ENCODE results near the gene SPOCK1.

Gene SPOCK1

DNA sequence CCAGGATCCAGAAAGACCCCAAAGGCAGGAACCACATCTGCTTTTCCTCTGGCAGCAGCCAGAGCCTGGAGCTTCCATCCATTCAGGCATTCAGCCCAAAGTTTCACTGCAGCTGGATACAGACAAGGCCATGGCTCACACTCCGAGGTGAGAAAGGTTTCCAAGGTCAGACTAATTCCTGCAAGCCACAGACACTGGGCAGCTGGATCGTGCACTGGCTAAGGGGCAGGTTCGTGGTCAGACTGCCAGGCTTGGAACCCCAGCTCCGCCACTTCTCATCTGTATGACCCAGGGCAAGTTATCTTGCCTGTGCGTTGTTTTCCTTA is 36.9 kb downstream of the SPOCK1 start:
- H3K4me2 ChIP-seq (ENCODE audit: low read length, poor library complexity, severe bottlenecking) = no peak overlapping the region
- H3K18ac ChIP-seq (ENCODE audit: low read depth in 1 of 2, low read length in 2 of 2) = no peak overlapping the region
- no peak overlapping the region for H2AK5ac ChIP-seq (ENCODE audit: low read length, severe bottlenecking)
- H4K8ac ChIP-seq (ENCODE audit: low read length) = no peak overlapping the region
- no peaks in the 10 kb centered on the region for H3K4me1 ChIP-seq (ENCODE audit: control insufficient read depth, insufficient read depth, low read depth, low read length)
- no peak overlapping the region for H4K91ac ChIP-seq (ENCODE audit: low read length)
- H2AFZ ChIP-seq (ENCODE audit: low read depth, low read length) = no peak overlapping the region
- no peak for DNase-seq
- H3K79me1 ChIP-seq (replicated peaks; ENCODE audit: low read length, poor library complexity, severe bottlenecking) = no peaks in the 10 kb centered on the region
- no peak overlapping the region for H3K14ac ChIP-seq (ENCODE audit: low read length in 2 of 2)
- no peaks in the 10 kb centered on the region for H3K9me3 ChIP-seq (ENCODE audit: control insufficient read depth, low read length)
- no peak overlapping the region for H2BK120ac ChIP-seq (ENCODE audit: low read depth, low read length)
- WGBS = 57% methylated on average over 5 of the region's 5 CpGs
- no peak overlapping the region for H3K4ac ChIP-seq (ENCODE audit: low read depth in 1 of 2, low read length in 2 of 2)
- H2BK5ac ChIP-seq (ENCODE audit: low read depth, low read length, poor library complexity, severe bottlenecking) = no peak overlapping the region
- H3K4me3 ChIP-seq (ENCODE audit: insufficient read depth in 1 of 2, low read depth in 1 of 2, low read length in 2 of 2) = no peak overlapping the region
- H3K27me3 ChIP-seq (ENCODE audit: control insufficient read depth in 1 of 2, insufficient read depth in 1 of 2, low read length in 2 of 2) = no peaks in the 10 kb centered on the region
- no peak overlapping the region for H2BK15ac ChIP-seq (ENCODE audit: low read depth, poor library complexity, severe bottlenecking)
- no peak overlapping the region for H2BK12ac ChIP-seq (ENCODE audit: low read length in 2 of 2)
- no peak overlapping the region for H3K9ac ChIP-seq (ENCODE audit: low read length)
- no peak overlapping the region for H3K23ac ChIP-seq (ENCODE audit: low read length in 2 of 2)
- H3K27ac ChIP-seq (ENCODE audit: low read length, poor library complexity, severe bottlenecking) = no peak overlapping the region
- H3K36me3 ChIP-seq (ENCODE audit: control insufficient read depth in 1 of 2, insufficient read depth in 2 of 2, low read depth in 1 of 2, low read length in 2 of 2) = peaks cover 0 to 18% of the 10 kb centered on the region in 2 experiments

DNA sequence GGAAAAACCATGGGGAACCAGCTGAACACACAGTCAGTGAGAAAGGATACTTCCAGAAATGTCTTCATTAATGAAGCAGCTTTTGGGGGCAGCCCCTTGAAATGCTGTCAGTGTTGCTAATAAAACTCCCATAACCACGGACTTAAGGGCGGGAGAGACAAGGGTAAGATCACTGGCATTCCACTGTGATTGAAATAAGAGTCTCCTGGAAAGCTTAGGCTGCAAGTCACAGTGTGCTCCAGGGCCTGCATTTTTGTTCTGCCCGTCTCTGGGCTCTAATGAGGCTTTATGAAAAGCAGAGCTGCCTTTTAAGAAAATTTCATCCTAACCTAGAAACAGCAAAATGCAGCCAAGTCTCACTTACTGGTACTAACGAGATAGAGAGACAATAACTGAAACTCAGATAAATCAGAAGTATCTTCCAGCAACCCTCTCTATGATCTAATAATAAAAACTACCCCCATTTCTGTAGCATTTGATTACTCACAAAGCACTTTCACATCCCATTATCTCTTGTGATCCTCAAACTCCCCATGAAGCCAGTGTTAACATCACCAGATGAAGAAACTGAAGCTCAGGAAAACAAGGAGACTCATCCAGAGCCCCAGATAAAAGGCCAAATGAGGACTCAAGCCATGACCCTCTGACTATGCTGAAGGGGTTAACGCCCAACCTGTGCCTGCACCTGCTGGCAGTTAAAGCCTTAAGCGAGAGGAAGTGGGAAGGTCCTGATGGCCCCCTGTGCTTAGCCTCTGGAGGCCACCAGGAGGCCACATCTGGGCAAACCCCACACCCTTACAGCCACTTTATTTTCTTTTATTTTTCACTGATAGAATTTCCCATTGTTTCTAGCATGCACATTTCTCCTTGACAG is 37.5 kb downstream of the SPOCK1 start:
- peaks cover 0 to 21% of the 10 kb centered on the region in 2 experiments for H3K36me3 ChIP-seq (ENCODE audit: control insufficient read depth in 1 of 2, insufficient read depth in 2 of 2, low read depth in 1 of 2, low read length in 2 of 2)
- no peaks in the 10 kb centered on the region for H3K79me1 ChIP-seq (replicated peaks; ENCODE audit: low read length, poor library complexity, severe bottlenecking)
- no peak overlapping the region for H3K23ac ChIP-seq (ENCODE audit: low read length in 2 of 2)
- no peak overlapping the region for H2BK15ac ChIP-seq (ENCODE audit: low read depth, poor library complexity, severe bottlenecking)
- H2BK5ac ChIP-seq (ENCODE audit: low read depth, low read length, poor library complexity, severe bottlenecking) = no peak overlapping the region
- no peak overlapping the region for H2BK120ac ChIP-seq (ENCODE audit: low read depth, low read length)
- 50% methylated on average over 6 of the region's 6 CpGs for WGBS
- H3K18ac ChIP-seq (ENCODE audit: low read depth in 1 of 2, low read length in 2 of 2) = no peak overlapping the region
- H3K9me3 ChIP-seq (ENCODE audit: control insufficient read depth, low read length) = no peaks in the 10 kb centered on the region
- no peak overlapping the region for H2AFZ ChIP-seq (ENCODE audit: low read depth, low read length)
- H3K9ac ChIP-seq (ENCODE audit: low read length) = no peak overlapping the region
- no peak for DNase-seq
- no peak overlapping the region for H4K8ac ChIP-seq (ENCODE audit: low read length)
- H3K4me2 ChIP-seq (ENCODE audit: low read length, poor library complexity, severe bottlenecking) = no peak overlapping the region
- H3K4me1 ChIP-seq (ENCODE audit: control insufficient read depth, insufficient read depth, low read depth, low read length) = no peaks in the 10 kb centered on the region
- H4K91ac ChIP-seq (ENCODE audit: low read length) = no peak overlapping the region
- no peak overlapping the region for H3K4ac ChIP-seq (ENCODE audit: low read depth in 1 of 2, low read length in 2 of 2)
- H3K27ac ChIP-seq (ENCODE audit: low read length, poor library complexity, severe bottlenecking) = no peak overlapping the region
- H3K27me3 ChIP-seq (ENCODE audit: control insufficient read depth in 1 of 2, insufficient read depth in 1 of 2, low read length in 2 of 2) = no peaks in the 10 kb centered on the region
- no peak overlapping the region for H3K4me3 ChIP-seq (ENCODE audit: insufficient read depth in 1 of 2, low read depth in 1 of 2, low read length in 2 of 2)
- H2BK12ac ChIP-seq (ENCODE audit: low read length in 2 of 2) = no peak overlapping the region
- H3K14ac ChIP-seq (ENCODE audit: low read length in 2 of 2) = no peak overlapping the region
- no peak overlapping the region for H2AK5ac ChIP-seq (ENCODE audit: low read length, severe bottlenecking)

DNA sequence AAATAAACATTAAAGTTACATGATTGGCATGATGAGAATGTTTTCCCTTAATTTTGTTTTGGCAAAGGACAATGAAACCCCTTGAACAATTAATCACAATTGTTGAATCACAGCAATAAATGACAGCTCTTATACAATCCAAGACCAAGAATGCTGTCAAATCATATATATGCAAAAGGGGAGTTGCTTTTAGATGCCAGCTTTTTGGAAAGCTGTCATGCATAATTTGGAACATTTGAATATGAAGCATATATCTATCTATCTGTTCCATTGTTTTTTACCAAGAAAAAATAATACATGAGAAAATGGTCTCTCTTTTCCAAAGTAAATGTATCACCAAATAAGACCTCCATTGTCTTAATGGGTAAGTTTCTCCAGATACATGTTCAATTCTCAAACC is 44.5 kb downstream of the SPOCK1 start:
- H2AFZ ChIP-seq (ENCODE audit: low read depth, low read length) = no peak overlapping the region
- H3K4ac ChIP-seq (ENCODE audit: low read depth in 1 of 2, low read length in 2 of 2) = no peak overlapping the region
- no peak overlapping the region for H3K18ac ChIP-seq (ENCODE audit: low read depth in 1 of 2, low read length in 2 of 2)
- H3K4me2 ChIP-seq (ENCODE audit: low read length, poor library complexity, severe bottlenecking) = no peak overlapping the region
- H2BK15ac ChIP-seq (ENCODE audit: low read depth, poor library complexity, severe bottlenecking) = no peak overlapping the region
- no peak overlapping the region for H3K23ac ChIP-seq (ENCODE audit: low read length in 2 of 2)
- H3K79me1 ChIP-seq (replicated peaks; ENCODE audit: low read length, poor library complexity, severe bottlenecking) = no peaks in the 10 kb centered on the region
- H3K36me3 ChIP-seq (ENCODE audit: control insufficient read depth in 1 of 2, insufficient read depth in 2 of 2, low read depth in 1 of 2, low read length in 2 of 2) = peaks cover 0 to 24% of the 10 kb centered on the region in 2 experiments
- no peak overlapping the region for H3K4me3 ChIP-seq (ENCODE audit: insufficient read depth in 1 of 2, low read depth in 1 of 2, low read length in 2 of 2)
- H3K27ac ChIP-seq (ENCODE audit: low read length, poor library complexity, severe bottlenecking) = no peak overlapping the region
- H2BK12ac ChIP-seq (ENCODE audit: low read length in 2 of 2) = no peak overlapping the region
- no peak overlapping the region for H2BK5ac ChIP-seq (ENCODE audit: low read depth, low read length, poor library complexity, severe bottlenecking)
- no peaks in the 10 kb centered on the region for H3K27me3 ChIP-seq (ENCODE audit: control insufficient read depth in 1 of 2, insufficient read depth in 1 of 2, low read length in 2 of 2)
- no peaks in the 10 kb centered on the region for H3K9me3 ChIP-seq (ENCODE audit: control insufficient read depth, low read length)
- no peak for DNase-seq
- H4K91ac ChIP-seq (ENCODE audit: low read length) = no peak overlapping the region
- H3K14ac ChIP-seq (ENCODE audit: low read length in 2 of 2) = no peak overlapping the region
- H2AK5ac ChIP-seq (ENCODE audit: low read length, severe bottlenecking) = no peak overlapping the region
- H3K9ac ChIP-seq (ENCODE audit: low read length) = no peak overlapping the region
- no peaks in the 10 kb centered on the region for H3K4me1 ChIP-seq (ENCODE audit: control insufficient read depth, insufficient read depth, low read depth, low read length)
- H2BK120ac ChIP-seq (ENCODE audit: low read depth, low read length) = no peak overlapping the region
- H4K8ac ChIP-seq (ENCODE audit: low read length) = no peak overlapping the region

- Histone ChIP-seq H2BK120ac (ENCODE audit: low read depth, low read length) (no peak overlapping the region), H3K9ac (ENCODE audit: low read length) (no peak overlapping the region), H2AK5ac (ENCODE audit: low read length, severe bottlenecking) (no peak overlapping the region), H3K23ac (ENCODE audit: low read length in 2 of 2) (no peak overlapping the region), H2BK15ac (ENCODE audit: low read depth, poor library complexity, severe bottlenecking) (no peak overlapping the region), H3K27me3 (ENCODE audit: control insufficient read depth in 1 of 2, insufficient read depth in 1 of 2, low read length in 2 of 2) (no peaks in the 10 kb centered on the region), H3K79me1 (replicated peaks; ENCODE audit: low read length, poor library complexity, severe bottlenecking) (no peaks in the 10 kb centered on the region), H3K18ac (ENCODE audit: low read depth in 1 of 2, low read length in 2 of 2) (no peak overlapping the region), H2BK5ac (ENCODE audit: low read depth, low read length, poor library complexity, severe bottlenecking) (no peak overlapping the region), H2AFZ (ENCODE audit: low read depth, low read length) (no peak overlapping the region), H3K4ac (ENCODE audit: low read depth in 1 of 2, low read length in 2 of 2) (no peak overlapping the region), H4K91ac (ENCODE audit: low read length) (no peak overlapping the region), H3K4me3 (ENCODE audit: insufficient read depth in 1 of 2, low read depth in 1 of 2, low read length in 2 of 2) (no peak overlapping the region), H3K9me3 (ENCODE audit: control insufficient read depth, low read length) (no peaks in the 10 kb centered on the region), H3K27ac (ENCODE audit: low read length, poor library complexity, severe bottlenecking) (no peak overlapping the region), H4K8ac (ENCODE audit: low read length) (no peak overlapping the region), H3K4me1 (ENCODE audit: control insufficient read depth, insufficient read depth, low read depth, low read length) (no peaks in the 10 kb centered on the region), H3K14ac (ENCODE audit: low read length in 2 of 2) (no peak overlapping the region), H2BK12ac (ENCODE audit: low read length in 2 of 2) (no peak overlapping the region), H3K36me3 (ENCODE audit: control insufficient read depth in 1 of 2, insufficient read depth in 2 of 2, low read depth in 1 of 2, low read length in 2 of 2) (peaks cover 0 to 18% of the 10 kb centered on the region in 2 experiments), H3K4me2 (ENCODE audit: low read length, poor library complexity, severe bottlenecking) (no peak overlapping the region)
- WGBS = 78% methylated on average over 4 of the region's 6 CpGs
- DNase-seq = peak; percentile 16
Measured at GRCh38 chr5:137453483-137454080, 45.5 kb downstream of the SPOCK1 start.
